Islet of Langerhans (tissue), 1 donor: ENCODE measurements around the gene SYF2.
"Not testable (repeated sequence)": the region's sequence is repeated elsewhere in the genome, so short reads cannot be mapped to it uniquely, and the experiment has no call there.

Experiments used
- FAIRE-seq: peaks from one replicate; lab custom pipeline; 2011; peaks lifted over from hg19 to GRCh38; lab: Jason Lieb, UNC

Gene SYF2

GRCh38 chr1:25232027-25232865 is at the start of gene SYF2:
TSS of gene SYF2 (minus strand) at chr1:25232502. CDS start at chr1:25232467, 35 bp downstream.
- peak; percentile 88 for FAIRE-seq

- not testable (repeated sequence) for FAIRE-seq
Observed at GRCh38 chr1:25279693-25280111, 47.4 kb upstream of the SYF2 start.

GRCh38 chr1:25278790-25279189 is 46.5 kb upstream of the SYF2 start:
- not testable (repeated sequence) for FAIRE-seq

GRCh38 chr1:25278358-25278757 is 46.1 kb upstream of the SYF2 start:
- not testable (repeated sequence) for FAIRE-seq

- not testable (repeated sequence) for FAIRE-seq
Observed at GRCh38 chr1:25277295-25277694, 45.0 kb upstream of the SYF2 start.

- FAIRE-seq: not testable (repeated sequence)
Observed at GRCh38 chr1:25275648-25276047, 43.3 kb upstream of the SYF2 start.

- not testable (repeated sequence) for FAIRE-seq
Observed at GRCh38 chr1:25272238-25272637, 39.9 kb upstream of the SYF2 start, which contains the start of gene RHD. TSS of gene RHD (plus strand) at chr1:25272509. CDS start at chr1:25272548, 39 bp downstream.

- FAIRE-seq: not testable (repeated sequence)
Observed at GRCh38 chr1:25268143-25268760, 36.0 kb upstream of the SYF2 start.

GRCh38 chr1:25267288-25268142 is 35.2 kb upstream of the SYF2 start:
- FAIRE-seq: not testable (repeated sequence)

- not testable (repeated sequence) for FAIRE-seq
Observed at GRCh38 chr1:25266554-25267287, 34.4 kb upstream of the SYF2 start.

GRCh38 chr1:25260336-25260735 is 28.0 kb upstream of the SYF2 start:
- FAIRE-seq: not testable (repeated sequence)

- not testable (repeated sequence) for FAIRE-seq
Observed at GRCh38 chr1:25259813-25260212, 27.5 kb upstream of the SYF2 start.

- no peak for FAIRE-seq
Observed at GRCh38 chr1:25257196-25257595, 24.9 kb upstream of the SYF2 start.

- no peak for FAIRE-seq
Observed at GRCh38 chr1:25256578-25256965, 24.3 kb upstream of the SYF2 start.

- no peak for FAIRE-seq
Observed at GRCh38 chr1:25255706-25256577, 23.6 kb upstream of the SYF2 start.

GRCh38 chr1:25253911-25254310 is 21.6 kb upstream of the SYF2 start:
- FAIRE-seq: no peak

GRCh38 chr1:25247829-25248754 is 15.8 kb upstream of the SYF2 start:
- FAIRE-seq: no peak

GRCh38 chr1:25247024-25247828 is 14.9 kb upstream of the SYF2 start, which contains the start of gene RSRP1:
TSS of gene RSRP1 (minus strand) at chr1:25247454. CDS start at chr1:25246963, 491 bp downstream.
- peak; percentile 33 for FAIRE-seq

GRCh38 chr1:25246600-25247023 is 14.3 kb upstream of the SYF2 start:
- FAIRE-seq: no peak
